Transverse colon (tissue), 4 donors: ENCODE data around the gene NXPH4.

Experiments used
- CTCF ChIP-seq, 5 experiments: fragments of 200-600 bp in 3 of 5; fragments of 450-650 bp in 2 of 5; sonication (generic) in 3 of 5; IDR thresholded peaks; 1 replicate in 2 of 5; 2 replicates in 3 of 5; pipeline ENCODE4 v1.5.1; 2016 to 2017; ENCODE audit warnings: antibody characterized with exemption in 5 of 5, inconsistent platforms in 3 of 5, mild to moderate bottlenecking in 2 of 5, moderate library complexity in 1 of 5
- POLR2A ChIP-seq: fragments of 450-650 bp; IDR thresholded peaks from one replicate; pipeline ENCODE4 v1.6.1; 2016; ENCODE audit warnings: antibody characterized with exemption, mild to moderate bottlenecking, moderate library complexity
- POLR2AphosphoS5 ChIP-seq, 3 donors: sonication (generic); formaldehyde crosslinking; IDR thresholded peaks; one replicate each; pipeline ENCODE4 v1.6.1; 2016; ENCODE audit warnings: antibody characterized with exemption in 3 of 3

DNA sequence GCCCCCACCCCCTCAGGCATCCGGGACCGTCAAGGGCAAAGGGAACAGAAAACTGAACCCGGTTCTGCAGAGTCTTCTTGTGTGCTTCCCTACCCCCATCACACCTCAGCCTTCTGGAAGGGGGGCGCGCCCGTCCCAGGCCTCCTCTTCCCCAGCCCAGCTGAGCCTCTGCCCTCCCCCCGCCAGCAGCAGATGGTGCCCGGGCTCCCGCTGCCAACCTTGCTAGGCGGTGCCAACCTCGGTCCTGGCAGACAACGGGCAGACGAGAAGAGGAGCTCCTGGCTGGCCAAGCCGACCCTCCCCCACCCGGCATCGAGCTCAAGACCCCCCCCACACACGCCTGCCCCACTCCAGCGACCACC, 25.7 kb downstream of the NXPH4 start:
- TF ChIP-seq CTCF (IDR thresholded peaks at IDR 0.05) = no peak
- TF ChIP-seq POLR2A = no peak
- no peak for TF ChIP-seq POLR2AphosphoS5 (IDR thresholded peaks at IDR 0.05)
